IMR-90 (cell line): ENCODE data around the gene HOXB1. TPM values are rescaled to one million over a fixed set of nuclear protein-coding genes. Genes with fewer than 3 reads are reported as not detected.

Experiments used
- ATAC-seq: fragments of 200-7000 bp; cut with Tn5 transposase; 2 replicates; pipeline ENCODE4 v1.9.1; 2020; ENCODE audit warnings: low read depth, mild to moderate bottlenecking, moderate library complexity
- BruUV-seq: library from RNA; stranded (reverse); fragments of 400-500 nt; replicated peaks from 2 replicates; lab custom pipeline; 2021; lab: Mats Ljungman, UMichigan
- CTCF ChIA-PET: fragments of 300-600 bp; formaldehyde crosslinking; extraction: SDS; loops from one replicate; lab custom pipeline; 2021; ENCODE audit warnings: antibody characterized with exemption; lab: Yijun Ruan, JAX
- POLR2A ChIA-PET: fragments of 300-600 bp; sonication (Branson Sonifier 250); formaldehyde crosslinking; loops from one replicate; lab custom pipeline; 2022; ENCODE audit warnings: antibody characterized with exemption; ENCODE audit not compliant: unreplicated experiment; lab: Charles Lee
- DNase-seq: peaks from one replicate; pipeline ENCODE4 v3.0.0; 2013
- H2AFZ ChIP-seq: replicated peaks from 2 replicates; pipeline ENCODE3; 2013; ENCODE audit warnings: low read length, mild to moderate bottlenecking; ENCODE audit not compliant: poor library complexity
- H2AK5ac ChIP-seq: 2 replicates; pipeline ENCODE4 v1.6.1; 2013; ENCODE audit warnings: low read depth, low read length, inconsistent platforms
- H2AK9ac ChIP-seq: replicated peaks from 2 replicates; pipeline ENCODE3; 2013; ENCODE audit warnings: mild to moderate bottlenecking, low read depth, low read length, moderate library complexity; ENCODE audit not compliant: poor library complexity
- H2BK120ac ChIP-seq: 2 replicates; pipeline ENCODE4 v1.6.1; 2013; ENCODE audit warnings: low read depth, low read length, inconsistent platforms
- H2BK15ac ChIP-seq: 3 replicates; pipeline ENCODE4 v1.6.1; 2013; ENCODE audit warnings: low read depth, low read length, inconsistent platforms
- H2BK20ac ChIP-seq: 2 replicates; pipeline ENCODE4 v1.6.1; 2013; ENCODE audit warnings: low read depth, mild to moderate bottlenecking, inconsistent platforms, low read length, moderate library complexity
- H2BK5ac ChIP-seq: 2 replicates; pipeline ENCODE4 v1.6.1; 2013; ENCODE audit warnings: mild to moderate bottlenecking, low read depth, low read length, inconsistent platforms; ENCODE audit not compliant: poor library complexity, severe bottlenecking
- H3K14ac ChIP-seq: replicated peaks from 2 replicates; pipeline ENCODE4 v1.6.1; 2013; ENCODE audit warnings: low read depth, low read length, inconsistent platforms
- H3K18ac ChIP-seq: 2 replicates; pipeline ENCODE4 v1.6.1; 2013; ENCODE audit warnings: low read depth, low read length, control low read depth
- H3K23ac ChIP-seq: 2 replicates; pipeline ENCODE4 v1.6.1; 2013; ENCODE audit warnings: low read depth, low read length, inconsistent platforms
- H3K27ac ChIP-seq: 2 replicates; pipeline ENCODE4 v1.5.1; 2013; ENCODE audit warnings: mild to moderate bottlenecking, control low read depth, low read length; ENCODE audit not compliant: insufficient read depth
- H3K27me3 ChIP-seq: 2 replicates; pipeline ENCODE4 v1.6.1; 2013; ENCODE audit warnings: low read length; ENCODE audit not compliant: control insufficient read depth, insufficient read depth
- H3K36me3 ChIP-seq: 2 replicates; pipeline ENCODE4 v1.6.1; 2013; ENCODE audit warnings: low read length, mixed read lengths; ENCODE audit not compliant: control insufficient read depth, insufficient read depth
- H3K4ac ChIP-seq: 2 replicates; pipeline ENCODE4 v1.6.1; 2013; ENCODE audit warnings: low read depth, low read length, inconsistent platforms
- H3K4me1 ChIP-seq: 2 replicates; pipeline ENCODE4 v1.6.1; 2013; ENCODE audit warnings: low read length, mixed read lengths; ENCODE audit not compliant: control insufficient read depth, insufficient read depth
- H3K4me2 ChIP-seq: 2 replicates; pipeline ENCODE4 v1.6.1; 2013; ENCODE audit warnings: low read depth, mild to moderate bottlenecking, control low read depth, low read length, moderate library complexity
- H3K4me3 ChIP-seq: 2 replicates; pipeline ENCODE4 v1.5.1; 2013; ENCODE audit warnings: low read depth, mild to moderate bottlenecking, control low read depth, low read length, moderate library complexity; ENCODE audit not compliant: insufficient read depth
- H3K56ac ChIP-seq: 2 replicates; pipeline ENCODE4 v1.6.1; 2013; ENCODE audit warnings: low read length, inconsistent platforms; ENCODE audit not compliant: insufficient read depth; ENCODE audit errors: extremely low read depth
- H3K79me1 ChIP-seq, 2 experiments: 2 replicates each; pipeline ENCODE4 v1.6.1; 2013; ENCODE audit warnings: low read length in 2 of 2, inconsistent platforms in 1 of 2, low read depth in 1 of 2
- H3K9ac ChIP-seq: 2 replicates; pipeline ENCODE4 v1.6.1; 2013; ENCODE audit warnings: low read depth, low read length, control low read depth
- H3K9me1 ChIP-seq: 2 replicates; pipeline ENCODE4 v1.6.1; 2013; ENCODE audit warnings: low read length, inconsistent platforms; ENCODE audit not compliant: insufficient read depth
- H3K9me3 ChIP-seq: 2 replicates; pipeline ENCODE4 v1.6.1; 2013; ENCODE audit warnings: low read length; ENCODE audit not compliant: control insufficient read depth, insufficient read depth
- H4K20me1 ChIP-seq: 2 replicates; pipeline ENCODE4 v1.6.1; 2013; ENCODE audit warnings: low read length, inconsistent platforms; ENCODE audit not compliant: insufficient read depth
- H4K5ac ChIP-seq: 2 replicates; pipeline ENCODE4 v1.6.1; 2013; ENCODE audit warnings: mild to moderate bottlenecking, low read depth, low read length, control low read depth
- H4K8ac ChIP-seq, 2 experiments: 2 replicates each; pipeline ENCODE4 v1.6.1; 2013; ENCODE audit warnings: low read depth in 2 of 2, low read length in 2 of 2, control low read depth in 1 of 2, inconsistent platforms in 1 of 2
- H4K91ac ChIP-seq: 2 replicates; pipeline ENCODE4 v1.6.1; 2013; ENCODE audit warnings: low read depth, low read length, inconsistent platforms; ENCODE audit not compliant: insufficient read depth
- POLR2A ChIP-seq: IDR thresholded peaks from 2 replicates; pipeline ENCODE4 v1.6.1; 2012; ENCODE audit warnings: mild to moderate bottlenecking, low read depth, low read length
- WGBS, 2 experiments: methylation state at CpG; one replicate each; pipeline versions ENCODE4 v1.1.5 to v1.1.7; 2013; ENCODE audit warnings: missing lambda C conversion rate in 2 of 2; ENCODE audit not compliant: insufficient read length in 1 of 2; ENCODE audit errors: extremely low coverage in 2 of 2; 5-methylcytosine and 5-hydroxymethylcytosine counted together
- dilution Hi-C: fragments of 300-500 bp; cut with HindIII; formaldehyde crosslinking; loops from one replicate; pipeline ENCODE4 v1.14.3; 2018; ENCODE audit warnings: low sequenced_read_pairs; ENCODE audit not compliant: unreplicated experiment
- in situ Hi-C: fragments of 300-500 bp; cut with MboI; formaldehyde crosslinking; loops from 3 replicates; pipeline ENCODE4 v1.14.3; 2019; ENCODE audit warnings: low sequenced_read_pairs, inconsistent platforms, mixed read lengths
- intact Hi-C: fragments of 100-400 bp; cut with micrococcal nuclease; formaldehyde crosslinking; loops from 2 replicates; pipeline ENCODE4 v1.10.0; 2022
- polyA plus RNA-seq, 3 experiments: library from polyadenylated mRNA; depleted of rRNA; stranded (reverse); fragments of >200 nt; gene quantifications; 2 replicates each; pipeline ENCODE4 v1.2.3, GENCODE V29; 2012; ENCODE audit warnings: low replicate concordance in 1 of 3
- total RNA-seq: library from RNA; depleted of rRNA; stranded (reverse); fragments of >200 nt; gene quantifications from 2 replicates; pipeline ENCODE4 v1.2.3, GENCODE V29; 2012
- TF ChIP-seq, protein P1 (sequence below): fragments of 150-350 bp; IDR thresholded peaks from 2 replicates; pipeline ENCODE4 v1.6.1; 2016; ENCODE audit warnings: low read depth, mild to moderate bottlenecking, low read length, moderate library complexity, borderline replicate concordance

The HOXB1 gene
- total and polyA plus RNA-seq, 2 of the 4 experiments (the other 2 are of a cell fraction) = not detected

DNA sequence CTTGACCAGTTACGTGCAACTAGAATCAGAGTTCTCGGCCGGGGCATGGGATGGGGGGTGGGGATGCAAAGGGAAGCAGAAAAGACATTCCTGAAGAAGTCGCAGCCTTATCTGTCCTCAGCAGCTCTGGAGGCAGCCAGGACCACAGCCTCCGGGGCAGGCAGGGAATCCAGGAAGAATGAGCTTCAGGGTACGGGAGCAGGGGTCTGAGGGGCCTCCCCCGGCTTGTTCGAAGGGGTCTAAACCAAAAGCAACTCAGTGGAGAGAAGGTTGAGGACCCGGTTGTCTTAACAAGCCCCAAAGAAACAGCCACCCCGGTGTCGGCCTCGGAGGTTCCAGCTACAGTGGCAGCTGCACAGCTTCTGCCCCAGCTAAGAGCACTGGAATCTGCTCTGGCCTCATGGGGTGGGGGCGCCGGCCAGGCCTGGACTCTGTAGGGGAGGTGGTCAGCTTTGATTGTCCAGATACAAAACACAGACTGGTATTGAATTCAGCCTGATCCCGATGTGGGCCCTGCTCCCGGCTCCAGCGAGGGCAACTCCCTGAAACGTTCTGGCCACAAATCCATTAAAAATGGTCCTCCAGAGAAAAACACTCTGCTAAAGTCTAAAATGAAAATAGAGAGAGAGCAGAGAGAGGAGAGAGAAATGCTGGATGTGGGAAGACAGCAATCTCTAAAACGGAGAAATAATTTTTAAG lies 39.7 kb upstream of the HOXB1 start:
- Histone ChIP-seq H3K79me1 (peaks cover 0 to 12% of the 10 kb centered on the region in 2 experiments; a peak in 1 of 4 replicates), H3K36me3 (peaks cover 50% of the 10 kb centered on the region), H3K9me1 (peaks cover 20% of the 10 kb centered on the region), H2BK120ac (peak overlapping the region; percentile 78), H4K5ac (peak overlapping the region; percentile 79), H2BK20ac (peak overlapping the region; percentile 8; the same call in 1 of the 2 replicates), H2AK5ac (peak overlapping the region; percentile 82), H3K4me2 (peak overlapping the region; percentile 83), H4K8ac (peak overlapping the region; percentile 77 to 97), H4K91ac (peak overlapping the region; percentile 95), H3K9ac (peak overlapping the region; percentile 96), H2BK15ac (peak overlapping the region; percentile 75; the same call in 2 of the 3 replicates), H3K4me1 (peaks cover 45% of the 10 kb centered on the region), H2AFZ (peak overlapping the region; percentile 5), H2BK5ac (peak overlapping the region; percentile 99), H4K20me1 (peaks cover 17% of the 10 kb centered on the region), H3K27ac (peak overlapping the region; percentile 99), H3K56ac (peak overlapping the region; percentile 96), H3K4ac (peak overlapping the region; percentile 97), H3K18ac (peak overlapping the region; percentile 73), H3K27me3 (no peaks in the 10 kb centered on the region), H3K14ac (peak overlapping the region; percentile 98), H3K4me3 (peak overlapping the region; percentile 45), H3K23ac (peak overlapping the region; percentile 100), H2AK9ac (peak overlapping the region; percentile 94), H3K9me3 (no peaks in the 10 kb centered on the region)
- dilution Hi-C loops = no loop called here
- peak; percentile 63 for DNase-seq
- in situ Hi-C loops = no loop called here
- ATAC-seq = peak; percentile 5; the same call in 1 of the 2 replicates
- TF ChIP-seq, protein P1, sequence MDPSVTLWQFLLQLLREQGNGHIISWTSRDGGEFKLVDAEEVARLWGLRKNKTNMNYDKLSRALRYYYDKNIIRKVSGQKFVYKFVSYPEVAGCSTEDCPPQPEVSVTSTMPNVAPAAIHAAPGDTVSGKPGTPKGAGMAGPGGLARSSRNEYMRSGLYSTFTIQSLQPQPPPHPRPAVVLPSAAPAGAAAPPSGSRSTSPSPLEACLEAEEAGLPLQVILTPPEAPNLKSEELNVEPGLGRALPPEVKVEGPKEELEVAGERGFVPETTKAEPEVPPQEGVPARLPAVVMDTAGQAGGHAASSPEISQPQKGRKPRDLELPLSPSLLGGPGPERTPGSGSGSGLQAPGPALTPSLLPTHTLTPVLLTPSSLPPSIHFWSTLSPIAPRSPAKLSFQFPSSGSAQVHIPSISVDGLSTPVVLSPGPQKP = no peak
- 0 out of 2 replicates have a peak, but pooled peaks have one; percentile 3 for TF ChIP-seq POLR2A
- intact Hi-C loops = loop anchor here (2.0 kb wide), 1 partner anchor 22 kb away; the partner anchor contains the start of gene HOXB5
- ChIA-PET POLR2A (interaction anchor here (0.5 to 1.3 kb wide), 5 partner anchors 12 to 23 kb away, joined by 3 to 6 read pairs (median 3); no protein-coding TSS in a partner anchor), CTCF (no interaction called here)
- no TSS peak for BruUV-seq
- 0% methylated on average over 6 of the region's 19 CpGs; no CpG with 5 or more reads in 1 of the 2 experiments for WGBS, 2 experiments
